ENCODE data around the gene SPTBN1.

GRCh38 chr2:54512183-54512582 is 56.1 kb downstream of the SPTBN1 start:
- no peak for TF ChIP-seq CTCF (IDR thresholded peaks at IDR 0.05)
- no peak for TF ChIP-seq POLR2A (IDR thresholded peaks at IDR 0.05)
